HEK293 (cell line): Measurements from ENCODE around the gene MRPL32.
"Not testable (repeated sequence)": the region's sequence is repeated elsewhere in the genome, so short reads cannot be mapped to it uniquely, and the experiment has no call there.

ENCODE experiments used
- CTCF ChIP-seq: fragments of 450-650 bp; formaldehyde crosslinking; IDR thresholded peaks from 2 replicates; pipeline ENCODE4 v1.5.1; 2016; ENCODE audit warnings: missing biosample characterization, missing genetic modification characterization
- SCRT1 ChIP-seq: fragments of 450-650 bp; formaldehyde crosslinking; IDR thresholded peaks from 2 replicates; pipeline ENCODE4 v1.5.1; 2016; ENCODE audit warnings: missing biosample characterization, missing genetic modification characterization, borderline replicate concordance
- YY1 ChIP-seq: fragments of 450-650 bp; formaldehyde crosslinking; IDR thresholded peaks from 2 replicates; pipeline ENCODE4 v1.5.1; 2018; ENCODE audit warnings: missing biosample characterization, missing genetic modification characterization
- ZFP41 ChIP-seq: fragments of 450-650 bp; formaldehyde crosslinking; IDR thresholded peaks from 2 replicates; pipeline ENCODE4 v1.5.1; 2016; ENCODE audit warnings: missing biosample characterization, missing genetic modification characterization, borderline replicate concordance
- ZNF202 ChIP-seq: fragments of 450-650 bp; formaldehyde crosslinking; IDR thresholded peaks from 2 replicates; pipeline ENCODE4 v1.5.1; 2016; ENCODE audit warnings: missing biosample characterization, missing genetic modification characterization, borderline replicate concordance
- ZNF26 ChIP-seq: fragments of 450-650 bp; formaldehyde crosslinking; IDR thresholded peaks from 2 replicates; pipeline ENCODE4 v1.5.1; 2016; ENCODE audit warnings: missing biosample characterization, missing genetic modification characterization
- ZNF274 ChIP-seq, 2 experiments: fragments of 200-500 bp in 1 of 2; fragments of 450-650 bp in 1 of 2; sonication (Bioruptor generic) in 1 of 2; formaldehyde crosslinking in 1 of 2; IDR thresholded peaks; 2 replicates each; pipeline versions ENCODE4 v1.5.1 to v1.6.1; 2014 to 2016; ENCODE audit warnings: borderline replicate concordance in 1 of 2, inconsistent platforms in 1 of 2, low read length in 1 of 2, missing biosample characterization in 1 of 2, missing genetic modification characterization in 1 of 2
- ZNF292 ChIP-seq: fragments of 450-650 bp; formaldehyde crosslinking; IDR thresholded peaks from 2 replicates; pipeline ENCODE4 v1.5.1; 2016; ENCODE audit warnings: low read depth, missing biosample characterization, missing genetic modification characterization, borderline replicate concordance
- ZNF311 ChIP-seq: fragments of 450-650 bp; formaldehyde crosslinking; IDR thresholded peaks from 2 replicates; pipeline ENCODE4 v1.5.1; 2017; ENCODE audit warnings: missing biosample characterization, missing genetic modification characterization, borderline replicate concordance
- ZNF558 ChIP-seq: fragments of 450-650 bp; formaldehyde crosslinking; IDR thresholded peaks from 2 replicates; pipeline ENCODE4 v1.5.1; 2016; ENCODE audit warnings: missing biosample characterization, missing genetic modification characterization
- ZNF596 ChIP-seq: fragments of 450-650 bp; IDR thresholded peaks from 2 replicates; pipeline ENCODE4 v1.5.0; 2018; ENCODE audit warnings: missing biosample characterization, mild to moderate bottlenecking, missing genetic modification characterization, moderate library complexity
- ZNF664 ChIP-seq: fragments of 450-650 bp; formaldehyde crosslinking; IDR thresholded peaks from 2 replicates; pipeline ENCODE4 v1.5.1; 2016; ENCODE audit warnings: missing biosample characterization, missing genetic modification characterization
- ZSCAN30 ChIP-seq: fragments of 450-650 bp; IDR thresholded peaks from 2 replicates; pipeline ENCODE4 v1.5.1; 2018; ENCODE audit warnings: missing biosample characterization, mild to moderate bottlenecking, missing genetic modification characterization, moderate library complexity

DNA sequence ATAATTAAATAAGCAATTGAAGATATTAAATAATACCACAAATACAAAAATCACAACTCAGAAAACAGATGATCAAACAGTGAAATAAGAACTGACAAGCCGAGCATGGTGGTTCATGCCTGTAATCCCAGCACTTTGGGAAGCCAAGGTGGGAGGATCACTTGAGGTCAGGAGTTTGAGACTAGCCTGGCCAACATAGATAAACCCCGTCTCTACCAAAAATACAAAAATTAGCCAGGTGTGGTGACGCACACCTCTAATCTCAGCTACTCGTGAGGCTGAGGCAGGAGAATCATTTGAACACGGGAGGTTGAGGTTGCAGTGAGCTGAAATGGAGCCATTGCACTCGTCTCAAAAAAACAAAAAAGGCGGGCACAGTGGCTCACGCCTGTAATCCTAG, 47.0 kb upstream of the MRPL32 start:
- TF ChIP-seq ZNF274 (IDR thresholded peaks at IDR 0.05; ENCODE audit: low read length); ZNF274 (tag by site-specific recombination; IDR thresholded peaks at IDR 0.05; ENCODE audit: borderline replicate concordance); ZNF202 (tag by site-specific recombination); CTCF; YY1 (tag by site-specific recombination); ZNF596 (tag by site-specific recombination); ZNF558; ZNF26 (tag by site-specific recombination); ZSCAN30 (tag by site-specific recombination); ZNF292 (tag by site-specific recombination); ZNF311 (tag by site-specific recombination); ZFP41 (tag by site-specific recombination); SCRT1 (tag by site-specific recombination); ZNF664 (tag by site-specific recombination): not testable (repeated sequence)
